ENCODE measurements around the gene GABRG2.
"Not testable (repeated sequence)": the region's sequence is repeated elsewhere in the genome, so short reads cannot be mapped to it uniquely, and the experiment has no call there.

Gene GABRG2

DNA sequence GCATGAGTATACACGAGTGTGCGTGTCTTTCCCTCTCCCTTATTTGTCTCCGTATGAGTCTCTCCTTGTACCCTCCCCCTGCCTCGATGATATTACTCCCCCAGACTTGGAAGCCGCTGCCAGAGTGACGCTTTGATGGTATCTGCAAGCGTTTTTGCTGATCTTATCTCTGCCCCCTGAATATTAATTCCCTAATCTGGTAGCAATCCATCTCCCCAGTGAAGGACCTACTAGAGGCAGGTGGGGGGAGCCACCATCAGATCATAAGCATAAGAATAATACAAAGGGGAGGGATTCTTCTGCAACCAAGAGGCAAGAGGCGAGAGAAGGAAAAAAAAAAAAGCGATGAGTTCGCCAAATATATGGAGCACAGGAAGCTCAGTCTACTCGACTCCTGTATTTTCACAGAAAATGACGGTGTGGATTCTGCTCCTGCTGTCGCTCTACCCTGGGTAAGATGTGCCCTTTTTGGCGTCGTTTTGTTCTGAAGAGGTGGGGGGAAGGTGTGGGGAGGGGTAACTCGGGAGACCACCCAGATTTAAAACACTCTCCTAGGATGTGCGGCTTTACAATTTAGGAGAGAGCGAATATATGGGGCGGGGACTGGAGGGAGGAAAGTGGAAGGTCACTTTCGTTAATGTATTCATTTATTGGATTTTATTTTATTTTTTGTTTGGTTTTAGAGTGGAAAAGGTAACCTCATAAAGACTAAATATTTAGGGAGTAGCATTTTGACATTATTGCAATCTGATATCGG, at the start of gene GABRG2:
Gene GABRG2, plus strand, starts transcription at position 119 of the 757 bp plus-strand sequence. Its CDS starts 227 bp downstream, at position 346.
- no peak for DNase-seq

DNA sequence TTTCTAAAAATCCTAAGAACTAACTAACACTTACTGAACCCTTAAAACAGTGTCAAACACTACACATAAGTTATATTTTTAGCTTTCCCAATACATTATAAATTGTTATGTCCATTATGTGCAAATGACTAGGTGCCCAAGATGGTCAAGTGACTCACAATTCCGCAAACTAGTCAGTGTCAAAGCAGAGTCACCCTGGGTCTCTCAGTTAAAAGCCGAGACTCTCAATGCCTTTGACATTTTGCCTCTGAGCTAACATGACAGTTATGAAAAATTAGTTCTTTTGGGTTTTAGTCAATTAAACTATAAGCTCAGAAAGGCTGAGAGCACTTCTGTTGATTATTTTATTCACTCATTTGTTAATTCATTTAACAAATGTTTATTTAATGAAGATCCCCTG, 42.3 kb upstream of the GABRG2 start:
- DNase-seq, result no peak

DNA sequence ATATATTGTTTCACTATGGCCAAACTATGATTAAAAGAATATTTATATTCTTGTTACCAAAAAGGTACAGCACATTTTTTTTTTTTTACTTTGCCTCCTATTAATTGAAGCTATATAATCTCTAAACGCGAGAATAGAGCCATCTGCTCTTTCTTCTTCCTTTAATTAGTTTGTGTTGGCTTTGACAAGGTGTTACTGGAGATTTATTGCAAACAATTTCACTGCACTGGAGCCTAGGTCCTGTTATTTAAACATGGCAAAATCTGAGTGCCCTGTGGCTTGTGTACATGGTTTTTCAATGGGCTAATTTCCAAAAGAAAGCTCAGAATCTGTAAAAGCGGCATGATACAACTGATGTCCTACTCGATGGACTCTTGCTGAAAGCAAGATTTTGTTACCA, 40.8 kb upstream of the GABRG2 start:
- DNase-seq, result no peak

DNA sequence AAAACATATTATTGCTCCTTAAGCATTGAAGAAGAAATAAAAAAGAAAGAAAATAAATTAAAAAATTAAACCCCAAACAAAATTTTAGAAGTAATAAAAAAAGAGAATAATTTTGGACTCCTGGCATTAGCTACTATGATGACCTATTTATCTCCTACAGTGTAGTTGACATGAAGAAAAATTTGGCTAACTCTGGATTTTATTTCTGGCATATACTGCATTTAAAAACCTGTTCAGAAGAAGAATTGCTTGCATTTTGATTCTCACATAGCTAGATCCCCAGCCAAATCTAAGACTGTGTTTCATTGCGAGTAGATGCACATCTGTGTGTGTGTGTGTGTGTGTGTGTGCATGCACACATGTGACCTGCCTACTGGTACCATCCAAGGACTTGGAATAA, 30.1 kb upstream of the GABRG2 start:
- DNase-seq, result no peak

DNA sequence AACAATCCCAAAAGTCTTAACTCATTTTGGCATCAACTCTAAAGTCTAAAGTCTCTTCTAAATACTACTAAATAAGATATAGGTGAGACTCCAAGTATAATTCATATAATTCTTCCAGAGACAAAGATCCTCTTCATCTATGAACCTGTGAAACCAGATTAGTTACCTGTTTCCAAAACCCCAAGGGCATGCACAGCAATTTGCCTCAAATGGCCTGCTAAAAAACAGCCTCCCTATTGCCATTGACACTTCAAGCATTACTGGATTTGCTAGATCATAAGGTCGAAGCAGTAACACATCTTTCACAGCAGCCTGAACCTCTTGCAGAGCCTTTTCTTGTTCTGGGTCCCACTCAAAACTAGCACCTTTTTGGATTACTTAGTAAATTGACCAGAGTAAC, 20.3 kb upstream of the GABRG2 start:
- DNase-seq, result no peak

DNA sequence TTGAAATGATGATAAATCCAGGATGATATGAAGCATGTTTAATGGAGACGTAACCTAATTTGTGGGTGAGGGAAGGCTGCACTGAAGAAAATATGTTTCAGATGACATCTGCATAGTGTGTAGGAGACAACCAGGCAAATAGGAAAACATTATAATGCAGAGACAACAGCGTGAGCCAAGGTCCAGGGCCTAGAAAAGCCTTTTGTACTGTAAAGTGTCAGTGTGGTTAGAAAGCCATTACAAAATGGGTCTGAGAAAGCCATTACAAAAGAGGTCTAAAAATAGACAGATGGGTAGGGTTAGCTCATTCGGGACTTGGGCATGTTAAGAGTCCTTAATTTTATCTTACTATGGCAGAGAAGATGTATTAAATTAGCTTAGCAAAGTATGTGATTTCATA, 14.9 kb upstream of the GABRG2 start:
- DNase-seq, result no peak

DNA sequence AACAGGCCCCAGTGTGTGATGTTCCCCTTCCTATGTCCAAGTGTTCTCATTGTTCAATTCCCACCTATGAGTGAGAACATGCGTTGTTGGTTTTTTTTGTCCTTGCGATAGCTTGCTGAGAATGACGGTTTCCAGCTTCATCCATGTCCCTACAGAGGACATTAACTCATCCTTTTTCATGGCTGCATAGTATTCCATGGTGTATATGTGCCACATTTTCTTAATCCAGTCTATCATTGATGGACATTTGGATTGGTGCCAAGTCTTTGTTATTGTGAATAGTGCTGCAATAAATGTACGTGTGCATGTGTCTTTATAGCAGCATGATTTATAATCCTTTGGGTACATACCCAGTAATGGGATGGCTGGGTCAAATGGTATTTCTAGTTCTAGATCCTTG, 12.5 kb upstream of the GABRG2 start:
- DNase-seq, result not testable (repeated sequence)

DNA sequence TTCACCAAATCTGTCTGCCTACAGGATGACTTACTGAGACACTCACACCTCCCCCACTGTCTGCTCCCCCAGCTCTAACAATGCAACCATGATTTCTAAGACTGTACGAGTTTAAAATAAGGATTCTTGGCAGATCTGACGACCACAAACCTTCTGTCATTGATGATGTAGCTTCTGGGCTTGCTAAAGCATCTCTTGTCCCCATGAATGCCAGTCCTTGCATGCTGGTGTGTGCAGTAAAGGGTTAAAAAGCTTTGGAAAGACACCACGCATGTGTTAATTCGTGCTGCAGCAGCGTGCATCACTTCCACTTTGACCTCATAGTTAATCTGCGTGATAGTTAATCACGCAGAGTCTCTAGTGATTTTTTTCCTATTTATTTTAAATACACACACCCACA, 411 bp upstream of the GABRG2 start:
- no peak for DNase-seq

DNA sequence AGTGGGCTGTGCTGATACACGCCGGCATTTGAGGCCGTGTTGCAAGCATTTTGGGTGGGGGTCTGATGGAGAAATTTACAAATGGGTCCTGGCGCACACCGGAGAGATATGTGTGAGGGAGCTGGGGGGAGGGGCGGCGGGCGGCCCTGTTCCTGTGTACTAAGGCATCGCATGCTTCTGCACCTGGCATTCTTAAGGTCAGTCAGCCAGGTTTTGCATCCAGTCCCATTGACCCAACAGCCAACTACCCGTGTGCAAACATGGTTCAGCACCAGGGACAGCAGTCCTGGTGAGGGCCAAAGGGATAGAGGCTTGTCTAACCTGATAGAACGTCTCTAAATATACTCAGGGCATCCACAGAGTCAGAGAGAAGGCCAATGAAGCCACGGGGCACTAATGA, 839 bp downstream of the GABRG2 start:
- no peak for DNase-seq

DNA sequence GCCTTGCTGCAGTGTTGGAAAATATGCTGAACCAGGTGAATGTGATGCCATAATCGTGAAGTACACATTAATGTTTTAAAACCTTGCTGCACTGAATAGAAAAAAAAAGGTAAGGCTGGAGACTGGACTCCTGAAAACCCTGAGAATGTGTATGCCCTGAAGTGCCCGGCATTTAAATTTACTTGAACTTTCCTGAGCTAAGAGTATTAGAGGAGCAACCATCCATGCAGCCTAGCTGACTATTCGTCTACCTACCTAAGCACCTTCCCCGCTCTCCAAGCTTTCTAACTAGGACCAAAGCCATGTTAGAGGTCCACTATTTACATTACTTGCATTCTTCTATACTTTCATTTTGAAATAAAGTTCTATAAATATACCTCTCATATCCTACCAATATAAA, 1.4 kb downstream of the GABRG2 start:
- no peak for DNase-seq

DNA sequence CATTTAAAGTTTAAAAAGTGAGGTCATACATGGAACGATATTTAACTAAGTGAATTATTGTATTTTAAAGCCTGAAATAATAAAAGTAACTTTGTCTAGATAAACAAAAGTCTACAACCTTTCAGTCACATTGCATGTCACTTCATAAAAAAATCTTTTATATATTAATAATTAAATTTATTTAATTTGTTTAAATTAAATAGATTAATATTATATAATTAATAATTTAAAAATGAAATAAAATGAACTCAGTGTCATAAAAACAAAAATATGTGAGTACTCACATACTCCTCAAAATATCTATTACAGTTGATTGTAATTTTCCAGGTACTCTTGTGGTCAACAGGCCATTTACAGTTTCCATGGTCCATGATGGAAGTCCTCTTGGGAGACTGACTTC, 11.2 kb downstream of the GABRG2 start:
- no peak for DNase-seq

DNA sequence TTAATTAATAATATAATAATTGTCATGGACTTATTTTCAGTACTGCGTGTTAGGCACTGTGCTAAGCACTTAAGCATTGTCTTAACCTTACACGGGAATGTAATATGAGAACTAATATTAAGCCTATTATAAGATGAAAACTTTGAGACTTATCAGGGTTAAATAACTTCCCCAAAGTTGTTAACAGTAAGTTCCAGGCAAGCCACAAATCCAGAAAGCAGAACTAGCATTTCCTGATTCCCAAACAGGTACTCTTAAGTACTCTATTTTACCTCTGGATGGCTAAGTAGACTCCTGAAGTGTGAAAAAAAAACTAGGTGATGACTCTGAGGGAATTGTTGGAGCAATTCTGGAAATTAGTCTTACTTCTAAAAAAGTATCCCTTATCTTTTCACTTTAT, 23.8 kb downstream of the GABRG2 start:
- DNase-seq, result no peak

DNA sequence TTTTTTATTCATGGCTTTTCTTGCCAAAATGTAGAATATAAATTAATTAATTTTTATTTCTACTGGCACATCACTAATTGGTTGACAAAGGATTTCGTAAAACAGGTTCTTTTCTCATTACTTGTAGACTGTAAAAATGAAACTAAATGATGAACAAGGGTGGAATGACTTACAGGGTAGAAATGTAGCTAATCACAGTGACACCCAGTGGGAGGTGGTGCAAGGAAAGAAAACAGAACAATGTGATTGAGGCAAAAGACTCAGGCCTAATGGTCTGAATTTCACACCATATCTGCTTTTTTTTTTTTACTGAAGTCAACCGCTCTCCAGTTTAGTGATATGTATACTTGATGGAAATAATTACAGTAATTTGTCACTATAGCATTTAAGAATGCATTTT, 28.9 kb downstream of the GABRG2 start:
- DNase-seq, result no peak

DNA sequence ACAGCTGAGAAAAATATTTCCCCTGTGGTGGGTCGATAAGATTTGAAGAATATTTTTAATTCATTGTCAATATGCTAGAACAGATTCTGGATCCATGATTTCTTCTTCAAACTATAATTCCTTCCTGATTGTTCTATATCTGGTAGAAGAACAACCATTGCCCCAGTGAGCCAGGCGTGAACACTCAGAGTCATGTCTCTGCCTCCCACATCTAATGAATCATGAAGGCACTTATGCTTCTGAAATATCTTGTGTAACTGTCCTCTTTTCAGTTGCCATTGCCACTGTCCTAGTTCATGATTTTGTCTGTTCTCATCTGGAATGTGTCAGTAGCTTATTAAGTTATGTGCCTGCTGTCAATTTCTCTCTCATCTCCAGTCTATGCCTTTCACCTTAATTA, 40.0 kb downstream of the GABRG2 start:
- no peak for DNase-seq

DNA sequence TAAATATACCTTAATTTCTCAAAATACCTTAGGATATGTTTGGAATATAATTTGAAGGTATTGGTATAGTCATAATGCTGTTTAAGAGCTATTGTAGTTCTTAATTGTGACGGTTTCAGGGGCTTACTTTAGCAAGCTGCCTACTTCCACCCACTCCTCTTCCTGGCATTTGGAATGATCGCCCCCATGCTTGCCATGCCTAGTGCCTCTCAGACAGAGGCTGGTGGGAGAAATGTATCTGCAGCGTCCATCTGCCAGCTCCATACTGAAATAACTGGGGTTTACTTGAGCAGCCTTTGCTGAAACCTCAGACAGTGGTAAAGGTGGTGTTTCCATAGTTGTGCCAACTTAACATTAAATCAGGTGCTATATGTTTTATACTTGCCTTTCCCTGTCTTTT, 52.2 kb downstream of the GABRG2 start:
- DNase-seq, result no peak

DNA sequence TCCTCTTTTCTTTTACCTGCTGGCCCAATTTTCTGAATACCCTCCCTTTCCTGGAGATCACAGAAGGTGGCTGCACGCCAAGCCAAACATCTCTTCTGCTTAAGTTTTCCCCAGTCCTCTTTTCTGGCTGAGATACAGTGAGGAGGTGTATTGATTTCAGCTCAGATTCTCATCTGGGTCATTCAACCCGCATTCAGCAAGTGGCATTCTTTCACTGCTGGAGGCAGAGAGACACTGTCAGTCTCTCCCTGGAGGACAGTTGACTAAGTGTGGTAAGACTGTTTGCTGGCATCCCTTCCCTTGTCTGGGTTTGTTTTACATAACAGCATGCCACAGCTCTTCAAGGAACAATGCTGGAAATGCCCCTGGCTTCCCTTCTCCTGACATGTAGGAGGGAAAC, 60.5 kb downstream of the GABRG2 start:
- no peak for DNase-seq

DNA sequence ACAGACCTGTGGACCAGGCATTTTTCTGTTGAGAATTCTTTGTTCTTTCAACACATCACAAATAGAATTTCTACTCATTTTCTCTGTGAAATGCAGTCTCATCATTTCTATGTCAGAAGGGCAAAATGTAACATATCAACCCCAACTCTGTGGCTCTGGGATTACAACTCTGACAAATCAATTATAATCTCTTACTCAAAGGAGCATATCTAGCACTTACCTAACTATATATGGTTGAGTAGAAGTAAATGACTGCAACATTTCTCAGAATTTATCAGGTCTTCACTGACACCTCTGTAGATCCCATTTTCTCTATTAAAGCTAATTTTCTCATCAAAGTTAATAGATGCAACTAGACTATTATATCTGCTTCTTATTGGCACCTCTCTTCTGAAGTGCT, 64.8 kb downstream of the GABRG2 start:
- no peak for DNase-seq

DNA sequence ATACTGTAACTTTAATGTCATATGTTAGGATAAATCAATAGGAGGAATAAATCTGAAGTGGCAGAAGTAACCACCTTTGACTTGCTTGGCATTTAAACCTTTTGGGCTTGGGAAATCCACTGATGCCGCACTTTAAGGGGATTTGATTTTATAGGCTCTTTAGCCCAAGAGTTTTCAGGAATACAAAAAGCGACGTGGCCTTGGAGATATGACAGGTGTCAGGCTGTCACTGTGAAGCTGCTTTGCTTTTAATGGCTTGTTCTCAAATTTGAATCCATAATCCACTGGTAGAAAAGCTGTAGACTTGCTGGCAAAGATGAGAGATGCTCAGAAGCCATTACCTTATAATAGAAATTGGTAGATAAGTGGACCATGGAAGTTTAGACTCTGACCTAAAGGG, 71.6 kb downstream of the GABRG2 start:
- DNase-seq, result no peak

DNA sequence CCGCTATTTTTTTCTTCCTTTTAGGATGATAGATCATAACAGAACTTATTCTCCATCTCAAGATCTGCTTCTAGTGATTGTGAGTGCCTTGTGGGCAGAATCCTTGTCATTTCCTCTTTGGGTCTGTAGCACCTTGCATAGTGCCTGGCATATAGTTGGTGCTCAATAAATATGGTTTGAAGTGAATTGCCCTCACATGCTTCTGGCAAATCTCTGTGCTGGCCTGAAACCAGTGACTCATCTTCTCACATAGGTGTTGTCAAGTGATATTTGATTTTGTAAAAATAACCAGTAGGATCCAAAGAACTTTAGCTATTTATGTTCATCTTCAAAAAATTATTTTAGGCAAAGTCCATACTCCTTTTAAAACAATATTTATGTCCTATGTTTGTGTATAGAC, 86.7 kb downstream of the GABRG2 start:
- DNase-seq, result no peak

DNA sequence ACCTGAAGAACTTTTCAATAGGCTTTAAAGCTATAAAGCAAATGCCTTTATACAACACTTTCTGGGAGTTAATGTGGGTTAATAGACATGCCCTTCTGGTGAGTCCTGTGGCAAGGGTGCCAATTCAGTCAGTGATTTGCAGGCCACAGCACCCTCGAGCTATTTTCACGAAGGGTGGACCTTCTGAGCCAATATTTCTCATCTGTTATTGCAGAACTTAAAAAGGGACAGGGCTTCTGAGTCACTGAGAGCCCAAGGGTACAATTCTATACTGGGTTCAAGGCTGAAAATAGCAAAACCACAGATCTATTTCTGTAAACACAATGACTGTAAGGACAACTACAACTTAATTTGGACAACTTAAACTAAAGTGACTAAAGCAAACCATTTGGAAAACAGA, 92.8 kb downstream of the GABRG2 start:
- DNase-seq, result no peak

DNA sequence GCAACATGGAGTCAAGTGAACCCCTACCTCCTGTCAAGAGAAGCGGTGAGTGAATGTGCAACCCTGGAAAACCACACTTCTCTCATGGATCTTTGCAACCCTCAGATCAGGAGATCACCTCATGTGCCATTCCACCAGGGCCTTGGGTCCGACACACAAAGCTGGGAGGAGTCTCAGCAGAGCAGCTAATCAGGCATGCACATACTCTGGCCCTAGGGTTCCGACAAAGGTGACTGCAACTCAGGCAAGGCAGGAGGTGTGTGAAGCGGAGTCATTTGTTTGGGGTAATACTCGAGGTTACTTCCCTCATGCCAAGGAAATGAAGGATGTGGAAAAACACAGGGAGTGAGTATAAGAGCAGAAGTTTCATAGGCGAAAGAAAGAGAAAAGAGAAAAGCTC, 96.1 kb downstream of the GABRG2 start:
- no peak for DNase-seq

DNA sequence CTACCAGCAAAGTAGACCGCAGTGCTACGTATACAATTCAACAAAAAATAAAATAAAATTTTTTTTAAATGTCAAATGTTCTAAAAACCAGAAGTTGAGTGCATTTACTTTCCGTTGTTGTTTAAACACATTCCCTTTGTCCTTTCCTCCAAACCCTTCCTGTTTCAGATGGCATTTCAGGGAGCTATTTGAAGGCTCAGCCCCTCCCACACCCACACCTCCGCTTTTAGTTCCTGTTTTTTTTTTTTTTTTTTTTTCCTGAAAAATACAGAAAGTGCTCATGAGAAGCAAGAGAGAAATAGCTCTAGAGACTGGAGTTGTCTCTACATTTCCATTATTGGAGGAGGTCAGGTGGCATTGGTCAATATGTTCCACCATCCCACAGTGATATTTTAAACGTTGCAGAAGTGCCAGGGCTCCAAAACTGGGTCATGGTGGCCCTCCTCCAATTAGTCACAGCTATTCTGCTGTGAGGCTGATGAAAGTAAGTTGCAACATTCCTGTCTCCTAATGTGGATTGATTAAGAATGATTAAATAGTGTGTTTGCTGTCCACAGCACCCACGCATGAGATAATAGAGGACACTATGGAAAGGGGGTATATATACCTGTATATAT, 106.9 kb downstream of the GABRG2 start:
- no peak for DNase-seq

DNA sequence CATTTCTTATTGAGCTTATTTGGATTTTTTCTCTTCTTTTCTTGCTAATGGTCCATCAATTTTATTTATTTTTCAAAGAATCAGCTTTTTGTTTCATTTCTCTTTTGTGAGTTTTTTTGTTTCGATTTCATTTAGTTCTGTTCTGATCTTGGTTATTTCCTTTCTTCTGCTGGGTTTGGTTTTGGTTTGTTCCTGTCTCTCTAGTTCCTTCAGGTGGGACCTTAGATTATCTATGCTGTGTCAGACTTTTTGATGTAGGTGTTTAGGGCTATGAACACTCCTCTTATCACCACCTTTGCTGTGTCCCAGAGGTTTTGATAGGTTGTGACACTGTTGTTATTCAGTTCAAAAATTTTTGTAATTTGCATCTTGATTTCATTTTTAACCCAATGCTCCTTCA, 119.8 kb downstream of the GABRG2 start:
- DNase-seq, result no peak

DNA sequence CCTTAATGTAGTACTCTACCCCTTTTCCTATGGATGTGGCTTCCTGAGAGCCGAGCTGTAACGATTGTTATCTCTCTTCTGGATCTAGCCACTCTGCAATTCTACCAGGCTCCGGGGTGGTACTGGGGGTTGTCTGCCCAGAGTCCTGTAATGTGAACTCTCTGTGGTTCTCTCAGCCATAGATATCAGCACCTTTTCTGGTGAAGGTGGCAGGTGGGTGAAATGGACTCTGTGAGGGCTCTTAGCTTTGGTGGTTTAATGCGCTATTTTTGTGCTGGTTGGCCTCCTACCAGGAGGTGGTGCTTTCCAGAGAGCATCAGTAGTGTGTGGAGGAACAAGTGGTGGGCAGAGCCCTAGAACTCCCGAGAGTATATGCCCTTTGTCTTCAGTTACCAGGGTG, 122.1 kb downstream of the GABRG2 start:
- DNase-seq, result no peak

DNA sequence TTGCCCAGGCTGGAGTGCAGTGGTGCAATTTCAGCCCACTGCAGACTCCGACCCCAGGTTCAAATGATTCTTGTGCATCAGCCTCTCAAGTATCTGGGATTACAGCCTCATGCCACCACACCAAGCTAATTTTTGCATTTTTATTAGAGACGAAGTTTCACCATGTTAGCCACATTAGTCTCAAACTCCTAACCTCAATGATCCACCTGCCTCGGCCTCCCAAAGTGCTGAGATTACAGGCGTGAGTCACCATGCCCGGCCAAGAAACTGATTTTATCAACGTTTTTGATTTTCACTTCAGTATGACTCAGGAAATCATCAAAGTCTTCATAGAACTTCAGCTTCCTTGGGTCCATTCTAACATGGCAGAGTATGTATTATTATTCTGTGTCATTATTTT, 125.4 kb downstream of the GABRG2 start:
- DNase-seq, result no peak
